Activated T-cell treated with anti-CD3 and anti-CD28 coated beads, Interleukin-2, amount 50 U/mL, for 1 hour (primary cell): Measurements from ENCODE around the gene JARID2.

Experiments used
- DNase-seq: peaks from one replicate; pipeline ENCODE4 v3.0.0-alpha.2; 2020

The JARID2 gene

DNA sequence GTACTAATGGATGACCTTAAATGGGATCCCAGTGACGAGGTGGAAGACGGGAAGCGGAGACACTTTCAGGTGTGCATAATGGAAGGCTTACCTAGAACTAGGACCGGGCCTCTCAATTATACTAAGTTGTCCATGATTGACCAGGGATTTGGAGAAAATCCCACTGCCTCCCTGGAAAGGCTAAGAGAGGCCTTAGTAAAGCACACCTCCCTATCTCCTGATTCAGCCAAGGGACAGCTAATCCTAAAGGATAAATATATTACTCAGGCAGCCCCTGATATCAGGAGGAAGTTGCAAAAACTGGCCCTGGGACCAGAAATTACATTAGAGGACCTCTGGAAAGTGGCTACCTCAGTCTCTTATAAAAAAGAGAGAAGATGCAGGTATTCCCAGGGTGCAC lies 93.2 kb downstream of the JARID2 start:
- DNase-seq = no peak

DNA sequence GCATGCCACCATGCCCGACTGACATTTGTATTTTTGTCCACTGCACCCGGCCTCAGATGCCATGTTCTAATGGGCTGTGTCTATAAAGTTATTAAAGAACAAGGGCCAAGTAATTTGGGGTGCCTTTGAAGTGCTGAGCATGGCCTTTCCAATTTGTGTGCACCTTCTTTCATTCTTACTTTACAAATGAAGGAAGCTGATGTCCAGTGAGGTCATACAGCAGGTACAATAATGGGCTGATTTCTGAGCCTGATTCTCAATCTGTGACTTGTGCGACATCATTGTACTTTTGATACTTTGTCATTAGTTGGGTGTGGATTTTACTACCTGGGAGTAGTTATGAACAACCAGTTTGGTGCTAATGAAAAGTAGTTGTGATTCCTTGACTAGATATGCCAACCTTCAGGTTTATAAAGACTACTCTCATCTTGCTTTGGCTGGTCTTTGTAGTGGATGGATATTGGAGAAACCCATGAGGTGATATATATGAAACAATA lies 94.3 kb downstream of the JARID2 start:
- no peak for DNase-seq

DNA sequence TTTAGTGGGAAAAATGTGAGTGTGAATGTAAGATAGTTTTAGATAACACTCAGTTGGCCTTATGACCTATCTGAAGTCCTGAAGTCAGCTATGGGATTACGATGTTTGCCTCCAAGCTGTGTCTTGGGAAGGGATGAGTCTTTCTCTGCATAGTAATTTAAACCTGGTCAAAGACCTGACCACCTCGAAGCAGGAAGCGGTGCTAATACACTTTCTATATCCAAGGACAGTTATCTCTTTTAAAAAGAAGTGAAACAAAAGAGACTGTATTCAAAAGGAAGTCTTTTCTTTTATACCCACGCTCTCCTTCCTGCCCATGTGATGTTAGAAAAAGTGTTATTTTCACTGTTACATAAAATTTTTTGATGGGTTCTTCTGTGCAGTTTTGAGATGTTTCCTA lies 94.9 kb downstream of the JARID2 start:
- no peak for DNase-seq

DNA sequence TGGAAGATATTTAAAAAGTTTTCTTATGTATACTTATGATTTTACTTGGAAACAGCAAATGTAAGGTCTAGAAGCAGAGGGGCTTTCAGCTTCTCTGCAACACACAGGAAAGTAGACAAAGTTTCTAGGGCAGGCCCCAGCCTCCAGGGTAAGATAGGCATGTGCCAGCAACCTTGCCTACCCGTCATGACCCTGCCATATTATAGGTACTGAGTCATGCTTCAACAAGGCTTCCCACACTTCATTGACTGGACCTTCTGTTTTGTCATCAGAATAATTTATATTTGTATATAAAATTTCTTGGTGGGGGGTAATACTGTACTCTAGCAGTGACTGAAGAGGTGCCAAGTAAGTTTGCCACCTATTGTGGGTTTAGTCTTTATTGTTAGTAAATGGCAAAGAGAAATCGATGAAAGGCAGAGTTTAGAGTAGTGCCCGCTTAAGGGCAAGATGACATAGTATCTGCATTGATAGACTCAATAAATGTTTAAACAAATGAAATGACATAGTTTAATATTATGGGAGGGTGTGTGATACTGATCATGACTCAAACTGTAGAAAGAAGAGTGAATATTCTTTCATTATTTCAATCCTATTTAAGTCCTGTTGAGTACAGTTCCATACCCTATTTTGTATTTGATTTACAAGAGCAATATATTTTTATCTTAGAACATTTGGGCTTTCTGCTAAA lies 95.6 kb downstream of the JARID2 start:
- DNase-seq = no peak

DNA sequence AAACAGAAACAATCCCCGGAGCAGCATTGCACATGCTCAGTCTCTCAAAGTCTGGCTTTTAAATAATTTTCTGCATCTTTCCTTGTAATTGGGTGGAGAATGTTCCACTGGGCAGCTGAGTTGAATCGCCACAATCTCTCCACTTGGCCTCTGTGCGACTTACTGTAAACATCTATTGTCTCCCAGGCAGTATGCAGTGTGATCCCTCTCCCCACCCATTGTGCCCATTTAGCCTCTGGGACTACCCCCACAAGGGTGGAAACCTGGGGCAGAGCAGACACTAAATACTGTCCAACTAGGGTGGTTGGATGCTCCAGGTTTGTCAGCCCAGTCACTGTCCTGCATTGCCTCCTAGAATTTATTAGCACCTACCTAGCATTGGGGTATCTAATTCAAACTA lies 96.2 kb downstream of the JARID2 start:
- DNase-seq = no peak

DNA sequence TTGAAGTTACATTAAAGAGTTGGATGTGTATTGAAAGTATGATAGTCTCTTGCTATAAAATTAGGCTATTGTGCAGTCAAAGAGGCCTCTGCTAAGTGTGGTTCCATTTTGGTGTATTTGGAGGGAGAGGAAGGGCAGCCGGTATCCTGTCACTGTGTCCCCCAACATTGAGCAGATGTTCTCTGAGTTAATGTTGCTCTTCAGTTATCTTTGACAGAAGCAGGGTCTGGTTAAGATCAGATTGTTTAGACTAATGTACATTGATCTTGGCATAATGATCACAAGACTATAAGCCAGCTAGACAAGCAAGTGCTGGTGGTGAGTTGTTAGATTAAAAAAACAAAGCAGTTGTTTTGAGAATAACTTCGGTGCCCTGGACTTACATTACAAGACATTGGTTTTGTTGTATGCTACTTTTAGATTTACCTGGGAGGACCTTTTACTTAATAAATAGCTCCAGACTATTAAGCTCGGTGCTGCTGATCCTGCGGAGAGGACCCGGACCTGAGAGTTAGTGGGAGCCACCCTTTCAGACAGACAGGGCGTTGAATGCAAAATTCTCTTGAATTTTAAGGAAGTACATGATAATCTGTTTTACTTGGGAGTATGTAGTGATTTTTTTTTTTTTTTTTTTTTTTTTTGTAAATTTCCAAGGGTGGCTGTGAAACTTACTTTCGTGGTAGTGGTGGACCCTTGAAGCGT lies 97.8 kb downstream of the JARID2 start:
- no peak for DNase-seq

DNA sequence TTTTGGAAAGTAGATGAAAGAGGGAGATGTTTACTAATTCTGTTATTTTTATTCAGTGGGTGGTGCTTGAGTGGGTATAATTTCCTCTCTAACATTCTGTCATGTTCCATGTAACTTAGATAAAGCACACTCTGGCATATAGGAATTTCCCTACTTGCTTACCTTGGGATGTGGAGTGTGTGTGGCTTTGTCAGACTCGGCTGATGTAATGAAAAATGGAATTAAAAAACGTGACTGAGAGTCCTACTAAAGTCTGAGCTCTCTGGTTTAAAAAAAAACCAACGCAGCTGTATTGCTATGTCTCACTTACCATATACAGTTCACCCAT lies 98.3 kb downstream of the JARID2 start:
- no peak for DNase-seq

DNA sequence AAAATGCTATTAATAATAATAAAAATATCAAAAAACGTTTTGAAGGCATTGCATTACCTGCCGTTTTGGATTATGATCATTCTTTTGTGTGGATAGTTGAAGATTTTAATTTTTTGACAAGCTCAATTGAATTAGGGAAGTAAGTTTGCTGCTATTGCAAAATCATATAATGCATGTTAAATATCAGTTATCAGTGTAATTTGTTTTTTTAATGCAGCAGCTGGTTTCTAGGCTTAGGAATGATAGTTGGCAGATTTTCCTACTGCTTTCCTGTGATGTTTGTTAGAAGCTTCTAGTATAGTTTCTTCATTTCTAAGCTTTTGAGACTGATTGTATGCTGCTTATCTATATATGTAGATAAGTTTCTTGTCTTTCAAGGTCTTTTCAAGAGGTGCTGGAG lies 99.0 kb downstream of the JARID2 start:
- no peak for DNase-seq

DNA sequence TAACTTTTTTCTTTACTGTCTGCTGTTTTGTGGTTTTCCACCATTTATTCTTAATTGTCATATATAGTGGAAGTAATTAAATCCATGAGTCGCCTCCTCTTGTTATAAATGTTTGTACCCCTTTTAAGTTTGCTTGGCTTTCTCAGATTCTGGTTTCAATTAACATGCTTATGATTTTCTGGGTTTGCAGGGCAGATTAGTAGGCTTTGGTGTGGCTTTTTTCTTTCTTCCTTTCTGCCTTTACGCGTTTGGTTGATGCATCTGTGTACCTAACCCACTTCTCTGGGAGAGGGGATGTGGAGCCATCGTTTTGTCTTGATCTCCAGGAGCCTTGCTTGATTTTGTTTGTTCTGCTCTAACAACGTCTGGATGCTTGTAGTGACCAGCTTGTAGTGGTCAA lies 100.4 kb downstream of the JARID2 start:
- DNase-seq = no peak

DNA sequence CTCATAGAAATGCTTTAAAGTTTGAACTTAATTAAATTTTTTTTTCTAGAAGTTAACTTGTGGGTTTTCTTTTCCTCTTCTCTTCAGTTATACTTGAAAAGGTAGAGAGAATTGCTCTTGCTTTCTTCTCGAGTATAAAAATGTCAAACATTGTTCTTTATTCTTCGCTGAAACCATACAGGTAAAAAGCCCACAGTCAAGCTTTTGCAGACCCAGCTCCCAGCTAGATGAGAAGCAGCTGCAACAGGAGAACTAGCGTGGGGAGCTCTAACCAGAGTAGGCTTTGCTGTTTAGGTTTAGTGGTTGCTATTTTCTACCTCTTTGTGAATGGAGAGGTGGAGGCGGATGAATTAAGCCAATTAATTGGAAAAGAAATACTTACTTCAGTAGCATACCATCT lies 102.7 kb downstream of the JARID2 start:
- DNase-seq = no peak

DNA sequence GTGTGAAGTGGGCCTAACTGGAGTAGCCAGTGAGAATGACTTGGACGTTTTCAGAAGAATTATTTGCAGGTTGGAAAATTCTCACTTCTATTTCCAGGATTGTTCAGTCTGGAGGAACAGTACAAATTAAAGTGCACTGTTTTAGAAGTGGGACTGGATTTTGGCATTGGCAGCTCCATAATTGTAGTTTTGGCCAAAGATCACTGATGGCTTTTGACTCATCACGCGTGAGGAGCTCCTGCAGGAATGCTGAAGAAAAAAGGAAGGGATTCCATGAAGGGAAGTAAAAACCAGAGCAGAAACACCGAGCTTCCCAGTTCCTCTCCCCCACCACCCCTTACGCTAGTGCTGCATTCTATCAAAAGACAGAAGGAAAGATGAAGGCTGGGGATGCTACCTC lies 103.5 kb downstream of the JARID2 start:
- no peak for DNase-seq

DNA sequence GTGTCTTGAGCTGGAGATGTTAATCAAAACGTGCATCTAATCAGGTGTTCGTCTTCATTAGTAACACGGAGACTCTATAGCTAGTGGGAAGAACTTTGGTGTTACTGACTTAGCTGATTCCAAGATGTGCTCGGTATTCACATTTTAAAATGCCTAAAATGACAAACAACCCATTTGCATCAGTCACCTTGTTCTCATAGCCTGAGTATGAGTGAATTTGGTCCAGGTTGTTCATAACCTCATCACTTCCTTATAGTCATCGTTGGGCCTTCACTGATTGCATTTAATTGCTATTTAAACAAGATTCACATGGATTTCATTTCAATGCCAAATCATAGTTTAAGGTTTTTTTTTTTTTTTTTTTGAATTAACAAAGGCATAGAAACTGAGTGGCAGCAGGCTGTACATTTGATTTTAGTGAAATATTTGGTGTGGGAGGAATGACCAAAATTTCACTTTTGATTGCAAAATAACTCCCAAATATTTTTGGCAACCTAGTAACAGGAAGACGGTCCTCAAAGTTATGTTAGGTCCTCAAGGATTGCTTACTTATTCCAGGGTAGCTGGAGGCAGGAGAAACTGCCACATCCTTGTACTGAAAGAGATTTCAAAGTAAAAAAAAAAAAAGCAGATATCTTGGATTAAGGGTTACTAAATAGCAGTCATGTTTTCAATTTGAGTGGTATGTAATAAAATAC lies 104.7 kb downstream of the JARID2 start:
- no peak for DNase-seq

DNA sequence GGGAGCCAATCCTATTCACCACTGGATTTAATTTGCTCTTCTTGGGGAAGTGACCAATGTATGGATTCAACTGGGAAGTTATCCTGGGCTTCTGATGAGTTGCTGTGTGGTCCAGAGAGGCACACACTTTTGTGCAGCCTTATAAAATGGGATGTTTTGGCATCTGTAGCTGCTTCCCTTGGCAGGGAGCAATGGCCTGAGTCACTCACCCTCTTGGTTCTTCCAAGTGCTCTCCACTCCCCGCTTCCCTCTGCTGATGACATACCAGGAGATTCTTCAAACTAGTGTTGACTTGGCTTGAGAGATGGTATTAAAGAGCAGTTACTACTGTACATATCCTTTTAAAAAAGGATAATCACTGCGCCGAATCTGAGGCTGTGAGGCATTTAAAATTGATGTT lies 105.8 kb downstream of the JARID2 start:
- DNase-seq = no peak

DNA sequence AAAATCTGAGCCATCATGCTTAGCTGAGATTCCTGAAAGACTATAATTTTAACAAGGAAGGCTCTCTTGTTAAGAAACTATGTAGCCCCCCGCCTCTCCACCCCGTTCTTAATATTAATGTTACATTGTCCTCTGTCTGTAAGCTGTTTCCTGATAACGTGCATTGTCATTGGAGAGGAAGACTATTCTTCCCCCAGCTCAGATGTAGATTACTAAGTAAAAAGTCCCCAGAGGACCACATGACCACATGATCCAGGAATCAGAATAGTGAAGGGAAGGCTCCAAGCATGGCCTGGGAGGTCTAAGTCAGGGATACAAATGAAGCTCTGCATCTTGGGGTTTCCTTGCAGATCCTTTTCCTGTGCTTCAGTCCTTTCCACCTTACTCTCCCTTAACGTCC lies 106.4 kb downstream of the JARID2 start:
- DNase-seq = no peak

DNA sequence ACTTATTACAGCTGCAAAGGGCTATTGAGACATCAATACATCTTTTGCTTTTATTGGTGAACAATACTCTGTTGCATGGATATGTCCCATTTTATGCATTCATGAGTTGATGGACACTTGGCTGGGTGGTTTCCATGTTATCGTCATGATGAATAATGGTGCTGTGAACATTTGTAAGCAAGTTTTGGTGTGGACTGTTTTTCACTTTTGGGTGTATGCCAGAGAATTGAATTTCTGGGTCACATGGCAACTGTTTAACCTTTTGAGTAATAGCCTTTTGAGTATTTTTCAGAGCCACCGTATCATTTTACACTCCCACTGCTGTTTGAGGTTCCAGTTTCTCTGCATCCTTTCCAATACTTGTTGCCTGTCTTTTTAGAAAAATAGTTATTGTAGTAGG lies 107.0 kb downstream of the JARID2 start:
- no peak for DNase-seq

DNA sequence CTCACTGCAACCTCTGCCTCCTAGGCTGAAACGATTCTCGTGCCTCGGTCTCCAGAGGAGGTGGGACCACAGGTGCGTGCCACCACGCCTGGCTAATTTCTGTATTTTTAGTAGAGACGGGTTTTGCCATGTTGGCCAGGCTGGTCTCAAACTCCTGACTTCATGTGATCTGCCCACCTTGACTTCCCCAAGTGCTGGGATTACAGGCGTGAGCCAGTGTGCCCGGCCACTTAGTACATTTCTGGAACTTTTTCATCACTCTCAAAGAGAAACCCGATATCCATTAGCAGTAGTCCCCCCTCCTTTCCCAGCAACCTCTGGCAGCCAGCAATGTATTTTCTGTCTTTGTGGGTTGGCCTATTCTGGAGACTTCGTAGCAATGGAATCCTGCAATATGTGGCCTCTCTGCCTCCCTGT lies 109.8 kb downstream of the JARID2 start:
- no peak for DNase-seq

DNA sequence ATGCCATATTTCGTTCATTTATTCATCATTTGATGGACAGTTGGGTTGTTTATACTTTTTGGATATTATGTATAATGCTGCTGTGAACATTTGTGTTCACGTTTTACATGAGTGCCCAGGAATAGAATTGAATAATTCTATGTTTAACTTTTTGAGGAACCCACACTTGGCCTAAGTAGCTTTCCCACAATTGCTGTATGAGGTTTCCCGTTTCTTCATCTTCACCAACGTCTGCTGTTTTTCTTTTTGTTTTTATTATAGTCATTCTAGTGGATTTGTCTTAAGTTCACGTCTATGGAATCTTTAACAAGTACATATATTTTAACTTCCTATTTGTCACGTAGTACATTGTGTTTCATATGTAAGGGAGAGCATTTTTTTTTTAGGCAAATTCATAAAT lies 110.3 kb downstream of the JARID2 start:
- DNase-seq = no peak

DNA sequence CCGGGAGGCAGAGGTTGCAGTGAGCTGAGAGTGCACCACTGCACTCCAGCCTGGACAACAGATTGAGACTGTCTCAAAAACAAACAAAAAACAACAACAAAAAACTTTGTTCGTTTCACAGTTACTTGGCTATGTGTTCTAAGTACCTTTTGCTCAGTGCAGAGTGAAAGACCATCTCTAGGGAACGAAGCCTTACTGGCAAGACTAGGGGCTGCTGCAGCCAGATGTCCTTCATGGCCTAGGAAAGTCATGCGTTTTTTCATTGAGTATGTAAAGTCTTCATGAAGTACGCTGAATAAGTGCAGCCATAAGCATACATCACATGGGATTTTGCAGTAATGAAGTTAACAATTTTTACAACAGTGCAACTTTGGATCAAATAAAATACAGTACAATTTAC lies 111.1 kb downstream of the JARID2 start:
- DNase-seq = no peak

DNA sequence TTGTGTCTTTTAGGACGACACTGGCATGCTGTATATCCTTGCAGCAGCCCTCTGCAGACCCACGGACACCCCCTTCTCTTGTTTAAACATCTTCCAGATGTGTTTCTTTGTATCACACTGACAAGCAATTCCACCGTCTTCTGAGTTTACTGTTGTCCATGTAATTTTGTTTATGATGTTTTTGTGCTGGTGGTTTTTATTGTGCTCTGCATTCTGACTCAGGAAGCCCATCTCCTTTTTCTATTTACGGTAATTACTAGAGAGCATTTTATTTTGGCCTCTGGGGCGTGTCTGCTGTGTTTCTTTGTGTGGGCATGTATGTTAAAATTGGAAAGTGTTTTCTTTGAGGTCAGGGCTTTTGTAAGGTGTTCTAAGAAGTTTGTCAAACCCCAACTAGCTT lies 111.9 kb downstream of the JARID2 start:
- DNase-seq = no peak

DNA sequence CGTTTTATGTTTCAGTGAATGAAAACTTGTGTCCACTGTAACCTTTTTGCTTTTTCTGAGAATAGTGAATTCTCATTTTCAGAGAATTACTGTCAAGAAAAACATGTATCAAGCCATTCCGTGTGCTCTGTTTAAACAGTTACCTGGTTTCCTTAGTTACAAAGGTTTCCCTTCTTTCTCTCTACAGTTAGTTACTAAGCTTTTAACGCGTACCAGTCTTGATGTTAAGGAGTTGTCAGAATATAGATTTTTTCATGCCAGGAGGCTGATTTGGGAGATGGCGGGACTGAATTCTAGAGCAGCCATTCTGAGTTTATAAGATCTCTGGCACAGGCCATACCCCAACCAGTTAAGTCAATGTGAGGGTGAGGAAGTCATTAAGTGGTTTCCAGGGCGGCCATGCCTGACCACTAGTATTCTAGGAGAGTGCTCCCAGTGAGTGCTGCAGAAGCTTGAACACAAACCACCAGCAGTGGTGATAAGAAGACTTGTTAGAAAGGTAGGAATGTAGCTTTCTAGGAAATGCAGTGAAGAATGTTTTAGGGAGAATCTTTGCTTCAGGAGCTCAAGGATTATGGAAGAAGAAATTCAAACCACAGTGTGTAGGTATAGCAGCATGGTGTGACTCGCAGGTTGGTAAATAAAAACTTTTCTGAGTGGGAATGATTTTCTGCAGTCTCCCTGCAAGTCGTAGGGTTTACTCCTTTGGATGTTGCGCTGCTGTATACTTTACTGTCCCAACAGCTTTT lies 112.9 kb downstream of the JARID2 start:
- no peak for DNase-seq

DNA sequence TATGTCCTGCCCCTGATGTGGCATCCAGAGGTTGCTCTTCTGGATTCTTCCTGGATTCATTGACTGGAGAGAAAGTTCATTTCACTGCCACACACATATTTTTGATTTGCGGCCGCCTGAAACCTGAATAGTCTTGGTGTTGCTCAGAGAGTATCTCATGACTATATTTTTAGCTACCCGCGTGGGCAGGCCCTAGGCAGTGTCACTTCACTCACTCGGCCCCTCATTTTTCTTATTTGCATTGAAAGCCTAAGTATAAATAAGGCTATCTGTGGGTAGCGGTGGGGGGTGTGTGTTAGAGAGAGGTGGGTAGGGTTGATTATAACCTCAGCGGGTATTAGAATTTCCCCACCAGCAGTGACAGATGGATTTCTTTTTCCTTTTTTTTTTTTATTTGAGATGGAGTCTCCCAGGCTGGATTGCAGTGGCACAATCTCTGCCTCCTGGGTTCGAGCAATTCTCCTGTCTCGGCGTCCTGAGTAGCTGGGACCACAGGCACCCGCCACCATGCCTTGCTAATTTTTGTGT lies 113.5 kb downstream of the JARID2 start:
- DNase-seq = no peak

DNA sequence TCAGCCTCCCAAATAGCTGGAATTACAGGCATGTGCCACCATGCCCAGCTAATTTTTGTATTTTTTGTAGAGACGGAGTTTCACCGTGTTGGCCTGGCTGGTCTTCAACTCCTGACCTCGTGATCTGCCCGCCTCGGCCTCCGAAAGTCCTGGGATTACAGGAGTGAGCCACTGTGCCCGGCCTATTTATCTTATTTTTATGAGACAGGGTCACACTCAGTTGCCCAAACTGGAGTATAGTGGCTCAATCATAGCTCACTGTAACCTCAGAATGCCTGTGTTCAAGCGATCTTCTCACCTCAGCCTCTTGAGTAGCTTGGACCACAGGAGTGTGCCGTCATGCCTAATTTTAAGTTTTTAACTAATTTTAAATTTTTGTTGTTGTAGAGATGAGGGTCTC lies 114.4 kb downstream of the JARID2 start:
- DNase-seq = no peak

DNA sequence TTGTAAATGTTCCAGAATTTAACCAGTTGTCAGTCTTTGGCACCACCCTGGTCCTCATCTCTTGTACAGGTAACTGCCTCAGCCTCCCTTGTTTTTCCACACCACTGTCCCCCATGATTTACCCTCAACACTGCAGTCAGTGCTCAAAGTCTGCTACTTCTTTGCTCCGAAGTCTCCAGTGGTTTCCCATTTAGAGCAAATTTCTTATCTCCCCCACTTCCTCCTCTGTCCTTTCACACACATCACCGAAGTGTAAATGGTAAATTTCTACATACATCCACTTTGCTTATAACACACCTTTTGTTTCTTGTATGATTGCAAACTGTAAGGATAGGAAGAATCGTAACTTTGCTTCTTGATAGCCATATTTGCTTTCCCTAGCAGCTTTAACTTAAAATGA lies 115.3 kb downstream of the JARID2 start:
- DNase-seq = no peak
